Mucosa of stomach (tissue), 1 donor: Measurements from ENCODE around the gene BRAF.
"Not testable (repeated sequence)": the region's sequence is repeated elsewhere in the genome, so short reads cannot be mapped to it uniquely, and the experiment has no call there.

Experiments
- H3K27me3 ChIP-seq: one replicate; pipeline ENCODE4 v1.7.0; 2013; ENCODE audit warnings: mild to moderate bottlenecking, low read length; ENCODE audit not compliant: control insufficient read depth, insufficient read depth
- H3K36me3 ChIP-seq: one replicate; pipeline ENCODE4 v1.7.0; 2013; ENCODE audit warnings: low read length; ENCODE audit not compliant: control insufficient read depth, insufficient read depth
- H3K4me1 ChIP-seq: one replicate; pipeline ENCODE4 v1.7.0; 2013; ENCODE audit warnings: mild to moderate bottlenecking, low read length; ENCODE audit not compliant: control insufficient read depth, insufficient read depth
- H3K4me3 ChIP-seq: one replicate; pipeline ENCODE4 v1.7.0; 2013; ENCODE audit warnings: low read length
- H3K9ac ChIP-seq: one replicate; pipeline ENCODE4 v1.7.0; 2013; ENCODE audit warnings: mild to moderate bottlenecking, low read length, moderate library complexity
- H3K9me3 ChIP-seq: one replicate; pipeline ENCODE4 v1.7.0; 2013; ENCODE audit warnings: mild to moderate bottlenecking, low read length, moderate library complexity; ENCODE audit not compliant: control insufficient read depth
- donor health status: Pancreatic carcinoma.

BRAF gene

GRCh38 chr7:140867467-140868462 is 57.0 kb downstream of the BRAF start:
- H3K9ac ChIP-seq = no peak overlapping the region

DNA sequence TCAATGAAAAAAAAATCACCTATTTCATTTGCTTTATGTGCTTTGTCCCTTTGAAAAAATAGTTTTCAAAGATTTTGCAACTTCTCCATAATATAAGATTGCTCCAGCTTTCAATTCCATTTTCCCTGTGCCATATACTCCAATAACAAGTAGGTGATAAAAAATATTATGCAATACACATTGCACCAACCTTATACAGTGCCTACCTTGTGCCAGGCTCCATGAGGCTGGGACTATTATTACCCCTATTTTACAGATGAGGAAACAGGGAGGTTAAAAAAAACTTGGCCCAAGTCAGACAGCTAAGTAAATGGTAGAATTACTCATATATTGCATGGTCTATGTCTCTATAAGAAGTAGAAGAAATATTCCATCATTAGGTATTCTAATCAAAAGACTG is 57.8 kb downstream of the BRAF start:
- Histone ChIP-seq H3K36me3 (no peaks in the 10 kb centered on the region), H3K4me3 (no peak overlapping the region), H3K4me1 (no peaks in the 10 kb centered on the region), H3K9me3 (no peaks in the 10 kb centered on the region), H3K27me3 (no peaks in the 10 kb centered on the region), H3K9ac (no peak overlapping the region)

More at GRCh38 chr7:140867467-140868462, 57.0 kb downstream of the BRAF start:
- H3K4me3 ChIP-seq = no peak overlapping the region
- H3K9me3 ChIP-seq = no peaks in the 10 kb centered on the region
- no peaks in the 10 kb centered on the region for H3K4me1 ChIP-seq
- H3K27me3 ChIP-seq = no peaks in the 10 kb centered on the region
- no peaks in the 10 kb centered on the region for H3K36me3 ChIP-seq

DNA sequence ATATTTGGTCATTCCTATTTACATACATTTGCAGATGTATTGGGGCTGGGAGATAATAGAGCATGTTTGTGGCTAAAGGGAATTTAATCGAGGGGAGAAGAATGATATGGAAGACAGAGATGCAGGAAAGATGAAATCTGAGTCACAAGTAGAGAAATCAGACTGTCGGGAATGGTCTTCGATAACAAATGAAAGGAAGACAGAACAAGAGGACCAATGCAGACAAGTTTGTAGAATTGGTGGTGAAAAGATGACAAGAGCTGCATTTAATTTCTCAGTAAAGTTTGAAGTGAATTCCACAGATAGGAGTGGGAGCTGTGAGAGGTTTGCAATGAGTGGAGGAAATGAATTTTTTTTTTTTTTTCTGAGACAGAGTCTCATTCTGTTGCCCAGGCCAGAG is 60.0 kb downstream of the BRAF start:
- no peaks in the 10 kb centered on the region for H3K4me1 ChIP-seq
- no peak overlapping the region for H3K4me3 ChIP-seq
- no peaks in the 10 kb centered on the region for H3K36me3 ChIP-seq
- no peak overlapping the region for H3K9ac ChIP-seq
- no peaks in the 10 kb centered on the region for H3K27me3 ChIP-seq
- no peaks in the 10 kb centered on the region for H3K9me3 ChIP-seq

DNA sequence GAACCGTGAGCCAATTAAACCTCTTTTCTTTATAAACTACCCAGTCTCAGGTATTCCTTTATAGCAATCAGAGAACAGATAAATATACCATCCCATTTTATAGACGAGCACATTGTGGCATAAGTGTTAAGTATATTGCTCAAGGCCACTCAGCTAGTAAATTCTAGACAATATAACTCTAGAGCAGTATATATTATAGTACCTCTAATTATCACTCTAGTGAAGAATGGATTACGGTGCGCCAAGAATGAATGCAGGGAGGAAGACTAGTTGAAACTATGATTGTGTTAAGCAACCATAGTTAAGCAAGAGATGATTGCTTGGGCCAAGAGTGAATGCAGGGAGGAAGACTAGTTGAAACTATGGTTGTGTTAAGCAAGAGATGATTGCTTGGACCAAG is 60.9 kb downstream of the BRAF start:
- no peak overlapping the region for H3K9ac ChIP-seq
- H3K27me3 ChIP-seq = no peaks in the 10 kb centered on the region
- no peaks in the 10 kb centered on the region for H3K4me1 ChIP-seq
- H3K36me3 ChIP-seq = no peaks in the 10 kb centered on the region
- no peaks in the 10 kb centered on the region for H3K9me3 ChIP-seq
- H3K4me3 ChIP-seq = no peak overlapping the region

DNA sequence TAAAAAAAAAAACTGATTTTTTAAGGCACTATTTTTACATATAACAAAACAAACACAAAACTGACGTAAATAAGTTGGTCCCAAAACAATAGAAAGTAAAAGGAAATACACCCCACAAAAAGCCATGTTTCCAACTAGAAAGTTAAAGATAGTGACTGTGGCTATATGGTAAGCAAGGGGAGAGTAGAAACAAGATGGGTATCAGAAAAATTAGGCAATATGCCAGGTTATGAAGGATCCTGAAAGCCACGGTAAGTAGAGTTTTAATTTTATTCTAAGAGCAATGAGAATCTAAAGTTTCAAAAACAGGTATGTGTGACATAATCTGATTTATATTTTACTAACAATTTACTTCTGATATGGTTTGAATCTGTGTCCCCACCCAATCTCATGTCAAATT is 61.5 kb downstream of the BRAF start:
- no peaks in the 10 kb centered on the region for H3K4me1 ChIP-seq
- H3K4me3 ChIP-seq = no peak overlapping the region
- no peaks in the 10 kb centered on the region for H3K36me3 ChIP-seq
- no peak overlapping the region for H3K9ac ChIP-seq
- no peaks in the 10 kb centered on the region for H3K9me3 ChIP-seq
- H3K27me3 ChIP-seq = no peaks in the 10 kb centered on the region

GRCh38 chr7:140857048-140857447 is 67.7 kb downstream of the BRAF start:
- Histone ChIP-seq H3K4me1 (no peaks in the 10 kb centered on the region), H3K36me3 (no peaks in the 10 kb centered on the region), H3K27me3 (no peaks in the 10 kb centered on the region), H3K9me3 (no peaks in the 10 kb centered on the region), H3K4me3 (no peak overlapping the region), H3K9ac (no peak overlapping the region)

- Histone ChIP-seq H3K36me3 (no peaks in the 10 kb centered on the region), H3K27me3 (no peaks in the 10 kb centered on the region), H3K4me3 (no peak overlapping the region), H3K4me1 (no peaks in the 10 kb centered on the region), H3K9ac (no peak overlapping the region), H3K9me3 (no peaks in the 10 kb centered on the region)
Measured at GRCh38 chr7:140841166-140841715, 83.5 kb downstream of the BRAF start.

GRCh38 chr7:140831724-140832123 is 93.0 kb downstream of the BRAF start:
- Histone ChIP-seq H3K36me3 (no peaks in the 10 kb centered on the region), H3K4me3 (no peak overlapping the region), H3K4me1 (peaks cover 4% of the 10 kb centered on the region), H3K27me3 (no peaks in the 10 kb centered on the region), H3K9me3 (no peaks in the 10 kb centered on the region), H3K9ac (no peak overlapping the region)

- Histone ChIP-seq H3K9me3 (no peaks in the 10 kb centered on the region), H3K27me3 (no peaks in the 10 kb centered on the region), H3K4me3 (no peak overlapping the region), H3K4me1 (peaks cover 4% of the 10 kb centered on the region), H3K9ac (no peak overlapping the region), H3K36me3 (no peaks in the 10 kb centered on the region)
Measured at GRCh38 chr7:140829720-140830119, 95.0 kb downstream of the BRAF start.

- Histone ChIP-seq H3K9me3 (no peaks in the 10 kb centered on the region), H3K4me3 (no peak overlapping the region), H3K4me1 (peaks cover 4% of the 10 kb centered on the region), H3K27me3 (no peaks in the 10 kb centered on the region), H3K36me3 (no peaks in the 10 kb centered on the region), H3K9ac (no peak overlapping the region)
Measured at GRCh38 chr7:140828741-140829140, 96.0 kb downstream of the BRAF start.

DNA sequence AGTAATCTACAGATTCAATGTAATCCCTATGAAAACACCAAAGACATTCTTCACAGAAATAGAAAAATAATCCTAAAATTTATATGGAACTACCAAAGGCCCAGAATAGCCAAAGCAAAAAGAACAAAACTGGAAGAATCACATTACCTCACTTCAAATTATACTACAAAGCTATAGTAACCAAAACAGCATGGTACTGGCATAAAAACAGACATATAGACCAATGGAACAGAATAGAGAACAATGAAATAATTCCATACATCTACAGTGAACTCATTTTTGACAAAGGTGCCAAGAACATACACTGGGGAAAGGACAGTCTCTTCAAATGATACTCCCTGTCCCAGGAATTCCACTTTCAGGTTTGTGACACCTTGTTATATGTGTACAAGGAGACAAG is 107.3 kb downstream of the BRAF start:
- H3K27me3 ChIP-seq, H3K36me3 ChIP-seq, H3K9ac ChIP-seq, H3K4me3 ChIP-seq, H3K4me1 ChIP-seq, H3K9me3 ChIP-seq: not testable (repeated sequence)

DNA sequence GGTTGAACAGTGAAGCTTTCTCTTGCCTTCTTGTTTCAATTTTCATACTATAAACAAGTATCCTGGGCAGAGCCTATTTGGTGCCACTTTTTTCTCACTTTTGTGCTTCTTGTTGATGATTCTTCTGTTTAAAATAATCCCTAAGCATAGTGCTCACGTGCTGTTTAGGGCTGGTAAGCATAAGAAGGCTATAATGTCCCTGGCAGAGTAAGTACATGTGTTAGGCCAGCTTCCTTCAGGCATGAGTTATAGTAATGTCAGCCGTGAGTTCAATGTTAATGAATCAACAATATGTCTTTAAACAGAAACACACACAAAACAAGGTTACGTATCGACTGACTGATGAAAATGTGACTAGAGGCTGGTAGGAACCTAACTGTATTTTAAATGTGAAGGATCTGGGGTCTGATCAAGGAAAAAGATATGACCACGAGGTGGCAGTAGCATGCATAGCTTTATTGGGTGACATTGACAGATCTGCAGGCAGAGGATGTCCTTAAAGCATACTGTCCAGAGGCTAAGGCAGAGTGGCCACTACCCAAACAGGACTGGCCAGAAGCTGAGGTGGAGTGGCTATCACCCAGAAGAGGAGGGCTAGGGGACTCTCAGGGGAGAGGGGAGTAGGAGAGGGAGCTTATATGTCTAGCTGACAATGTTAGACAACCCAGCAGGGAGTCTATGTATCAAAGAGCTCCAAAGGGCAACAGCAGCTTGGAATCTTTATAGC is 113.7 kb downstream of the BRAF start:
- Histone ChIP-seq H3K36me3 (no peaks in the 10 kb centered on the region), H3K4me3 (no peak overlapping the region), H3K4me1 (no peaks in the 10 kb centered on the region), H3K9ac (no peak overlapping the region), H3K9me3 (no peaks in the 10 kb centered on the region), H3K27me3 (no peaks in the 10 kb centered on the region)
